DND-41 (cell line): Measurements from ENCODE around the gene DTNBP1.

Source experiments
- EZH2 ChIP-seq: IDR thresholded peaks from 3 replicates; pipeline ENCODE4 v1.6.1; 2012; ENCODE audit warnings: borderline replicate concordance, low read depth, mild to moderate bottlenecking, moderate library complexity, low read length, inconsistent platforms; ENCODE audit not compliant: severe bottlenecking
- TF ChIP-seq, protein P1 (sequence below): IDR thresholded peaks from 2 replicates; pipeline ENCODE4 v1.5.1; 2012; ENCODE audit warnings: borderline replicate concordance, low read length, moderate library complexity, mild to moderate bottlenecking; ENCODE audit not compliant: poor library complexity, severe bottlenecking; ENCODE audit errors: extremely low read depth

DNA sequence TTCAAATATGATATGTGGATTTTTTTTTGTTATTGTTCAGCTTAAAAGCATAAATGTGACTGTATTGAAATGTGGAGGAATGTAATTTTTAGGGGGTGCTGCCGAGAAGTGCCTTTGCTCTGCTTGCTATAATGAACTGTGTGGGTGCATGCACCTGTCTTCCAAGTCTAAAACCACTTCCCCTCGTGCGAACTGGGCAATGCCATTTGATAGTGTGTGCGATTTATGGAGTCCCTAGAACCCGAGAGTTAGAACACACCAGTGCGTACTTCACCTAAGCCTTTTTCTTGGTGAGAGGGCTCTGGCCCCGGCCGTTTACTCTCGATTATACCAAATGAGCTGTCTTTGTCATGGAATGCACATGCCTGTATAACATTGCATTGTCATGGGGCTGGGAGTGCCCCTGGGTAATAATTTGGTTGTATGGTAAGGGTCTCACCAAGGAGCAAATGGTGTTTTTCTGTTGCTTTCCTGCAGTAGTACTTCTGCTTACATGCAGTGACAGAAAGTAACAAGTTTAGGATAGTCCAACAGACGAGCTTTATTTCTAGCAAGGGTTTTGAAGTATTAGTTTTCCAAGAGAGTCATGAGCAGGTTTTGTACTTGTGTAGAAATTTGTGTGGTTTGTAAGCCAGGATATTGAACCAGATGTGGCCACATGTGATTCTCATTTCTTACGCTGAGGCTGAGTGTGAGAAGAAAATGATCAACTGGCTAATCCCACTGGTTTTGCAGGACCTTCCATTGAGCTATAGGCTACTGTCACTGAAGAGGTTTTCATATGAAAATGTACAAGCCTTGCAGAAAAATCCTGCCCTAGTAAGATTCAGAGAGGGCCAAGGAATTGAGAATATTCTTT, 172.4 kb downstream of the DTNBP1 start:
- TF ChIP-seq, protein P1, sequence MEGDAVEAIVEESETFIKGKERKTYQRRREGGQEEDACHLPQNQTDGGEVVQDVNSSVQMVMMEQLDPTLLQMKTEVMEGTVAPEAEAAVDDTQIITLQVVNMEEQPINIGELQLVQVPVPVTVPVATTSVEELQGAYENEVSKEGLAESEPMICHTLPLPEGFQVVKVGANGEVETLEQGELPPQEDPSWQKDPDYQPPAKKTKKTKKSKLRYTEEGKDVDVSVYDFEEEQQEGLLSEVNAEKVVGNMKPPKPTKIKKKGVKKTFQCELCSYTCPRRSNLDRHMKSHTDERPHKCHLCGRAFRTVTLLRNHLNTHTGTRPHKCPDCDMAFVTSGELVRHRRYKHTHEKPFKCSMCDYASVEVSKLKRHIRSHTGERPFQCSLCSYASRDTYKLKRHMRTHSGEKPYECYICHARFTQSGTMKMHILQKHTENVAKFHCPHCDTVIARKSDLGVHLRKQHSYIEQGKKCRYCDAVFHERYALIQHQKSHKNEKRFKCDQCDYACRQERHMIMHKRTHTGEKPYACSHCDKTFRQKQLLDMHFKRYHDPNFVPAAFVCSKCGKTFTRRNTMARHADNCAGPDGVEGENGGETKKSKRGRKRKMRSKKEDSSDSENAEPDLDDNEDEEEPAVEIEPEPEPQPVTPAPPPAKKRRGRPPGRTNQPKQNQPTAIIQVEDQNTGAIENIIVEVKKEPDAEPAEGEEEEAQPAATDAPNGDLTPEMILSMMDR, result no peak
- TF ChIP-seq EZH2, result no peak
